ENCODE data around the gene ARID1B.

DNA sequence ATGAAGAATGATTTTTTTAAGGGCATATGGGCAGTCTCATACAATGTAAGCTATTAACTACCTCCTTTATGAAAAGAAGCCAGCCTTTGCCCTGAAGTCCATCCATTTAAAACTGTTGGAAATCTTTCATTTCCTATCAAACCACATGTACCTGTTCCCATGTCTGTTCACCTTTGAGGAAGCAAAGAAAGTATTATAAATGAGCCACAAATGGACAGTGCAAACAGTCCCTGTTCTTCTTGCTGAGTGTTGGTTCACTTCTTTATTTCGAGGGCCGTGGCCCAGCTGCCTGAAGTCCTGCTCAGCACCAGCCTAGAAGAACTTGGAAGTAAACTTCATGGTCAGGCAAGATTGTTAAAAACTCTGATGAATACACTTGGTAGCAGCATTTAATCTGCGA lies 433.8 kb downstream of the ARID1B start:
- TF ChIP-seq, protein P1, sequence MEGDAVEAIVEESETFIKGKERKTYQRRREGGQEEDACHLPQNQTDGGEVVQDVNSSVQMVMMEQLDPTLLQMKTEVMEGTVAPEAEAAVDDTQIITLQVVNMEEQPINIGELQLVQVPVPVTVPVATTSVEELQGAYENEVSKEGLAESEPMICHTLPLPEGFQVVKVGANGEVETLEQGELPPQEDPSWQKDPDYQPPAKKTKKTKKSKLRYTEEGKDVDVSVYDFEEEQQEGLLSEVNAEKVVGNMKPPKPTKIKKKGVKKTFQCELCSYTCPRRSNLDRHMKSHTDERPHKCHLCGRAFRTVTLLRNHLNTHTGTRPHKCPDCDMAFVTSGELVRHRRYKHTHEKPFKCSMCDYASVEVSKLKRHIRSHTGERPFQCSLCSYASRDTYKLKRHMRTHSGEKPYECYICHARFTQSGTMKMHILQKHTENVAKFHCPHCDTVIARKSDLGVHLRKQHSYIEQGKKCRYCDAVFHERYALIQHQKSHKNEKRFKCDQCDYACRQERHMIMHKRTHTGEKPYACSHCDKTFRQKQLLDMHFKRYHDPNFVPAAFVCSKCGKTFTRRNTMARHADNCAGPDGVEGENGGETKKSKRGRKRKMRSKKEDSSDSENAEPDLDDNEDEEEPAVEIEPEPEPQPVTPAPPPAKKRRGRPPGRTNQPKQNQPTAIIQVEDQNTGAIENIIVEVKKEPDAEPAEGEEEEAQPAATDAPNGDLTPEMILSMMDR (IDR thresholded peaks at IDR 0.05): no peak
- no peak for TF ChIP-seq POLR2A (IDR thresholded peaks at IDR 0.05)
